Ovary (tissue), 3 donors: Measurements from ENCODE around the gene SLC6A1.
"Not testable (repeated sequence)": the region's sequence is repeated elsewhere in the genome, so short reads cannot be mapped to it uniquely, and the experiment has no call there.

Source experiments
- CTCF ChIP-seq, 3 donors: fragments of 450-650 bp in 2 of 3; fragments of 200-600 bp in 1 of 3; IDR thresholded peaks; one replicate each; pipeline versions ENCODE4 v1.5.1 to v1.8.0; 2016 to 2022; ENCODE audit warnings: antibody characterized with exemption in 3 of 3, mild to moderate bottlenecking in 1 of 3
- EP300 ChIP-seq: sonication (generic); formaldehyde crosslinking; IDR thresholded peaks from one replicate; pipeline ENCODE4 v1.6.1; 2017; ENCODE audit warnings: antibody characterized with exemption
- POLR2A ChIP-seq: fragments of 450-650 bp; IDR thresholded peaks from one replicate; pipeline ENCODE4 v1.6.1; 2017; ENCODE audit warnings: antibody characterized with exemption, mild to moderate bottlenecking, moderate library complexity
- donor health status: DM: no; HTN: no; CAD: no.

GRCh38 chr3:11061268-11061871, 68.8 kb downstream of the SLC6A1 start:
- TF ChIP-seq CTCF (IDR thresholded peaks at IDR 0.05); POLR2A; EP300: not testable (repeated sequence)
